ENCODE data around the gene PRPF40A.

PRPF40A gene

DNA sequence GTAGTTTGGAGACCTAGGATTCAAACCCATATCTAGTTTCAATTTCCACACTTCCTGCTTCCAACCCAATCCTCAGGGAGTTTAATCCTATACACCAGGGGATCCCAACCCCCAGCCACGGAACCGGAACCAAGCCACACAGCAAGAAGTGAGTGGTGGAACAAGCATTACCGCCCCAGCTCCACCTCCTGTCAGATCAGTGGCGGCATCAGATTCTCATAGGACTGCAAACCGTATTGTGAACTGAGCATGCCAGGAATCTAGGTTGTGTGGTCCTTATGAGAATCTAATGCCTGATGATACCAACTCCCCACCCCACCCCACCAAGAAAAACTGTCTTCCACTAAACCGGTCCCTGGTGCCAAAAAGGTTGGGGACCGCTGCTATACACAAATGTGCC is 52.5 kb downstream of the PRPF40A start (continued):
- TF ChIP-seq PATZ1 (CRISPR knock-in tag; IDR thresholded peaks at IDR 0.05; ENCODE audit: borderline replicate concordance) = no peak
- no peak for TF ChIP-seq ESRRG (CRISPR knock-in tag; IDR thresholded peaks at IDR 0.05)
- TF ChIP-seq ZFP30 (CRISPR knock-in tag; IDR thresholded peaks at IDR 0.05) = no peak
- TF ChIP-seq ZC3H10 (CRISPR knock-in tag; IDR thresholded peaks at IDR 0.05) = no peak

DNA sequence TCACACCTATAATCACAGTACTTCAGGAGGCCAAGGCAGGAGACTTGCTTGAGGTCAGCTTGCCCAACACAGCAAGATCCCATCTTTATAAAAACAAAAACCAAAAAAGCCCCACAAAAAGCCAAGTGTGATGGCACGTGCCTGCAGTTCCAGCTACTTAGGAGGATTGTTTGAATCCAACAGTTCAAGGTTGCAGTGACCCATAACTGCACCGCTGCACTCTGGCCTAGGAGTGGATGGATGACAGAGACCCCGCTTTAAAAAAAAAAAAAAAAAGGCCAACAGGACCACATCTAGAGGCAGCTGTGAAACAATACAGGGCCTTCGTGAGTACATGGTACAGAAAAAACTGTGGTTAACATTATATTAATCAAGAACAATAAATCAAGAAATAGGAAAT is 56.2 kb downstream of the PRPF40A start:
- TF ChIP-seq RARB (CRISPR knock-in tag; IDR thresholded peaks at IDR 0.05) = no peak
- no peak for TF ChIP-seq ZNF565 (CRISPR knock-in tag; conservative IDR thresholded peaks at IDR 0.05; ENCODE audit: low read depth)
- TF ChIP-seq ESRRG (CRISPR knock-in tag; IDR thresholded peaks at IDR 0.05) = no peak
- no peak for TF ChIP-seq TOX (CRISPR knock-in tag; IDR thresholded peaks at IDR 0.05; ENCODE audit: borderline replicate concordance)
- TF ChIP-seq BACH2 (CRISPR knock-in tag; IDR thresholded peaks at IDR 0.05; ENCODE audit: borderline replicate concordance) = no peak
- TF ChIP-seq ARNTL (CRISPR knock-in tag; IDR thresholded peaks at IDR 0.05; ENCODE audit: borderline replicate concordance, low read depth) = no peak
- no peak for TF ChIP-seq PATZ1 (CRISPR knock-in tag; IDR thresholded peaks at IDR 0.05; ENCODE audit: borderline replicate concordance)
- TF ChIP-seq CSRNP3 (CRISPR knock-in tag; IDR thresholded peaks at IDR 0.05) = no peak
- no peak for ATAC-seq

DNA sequence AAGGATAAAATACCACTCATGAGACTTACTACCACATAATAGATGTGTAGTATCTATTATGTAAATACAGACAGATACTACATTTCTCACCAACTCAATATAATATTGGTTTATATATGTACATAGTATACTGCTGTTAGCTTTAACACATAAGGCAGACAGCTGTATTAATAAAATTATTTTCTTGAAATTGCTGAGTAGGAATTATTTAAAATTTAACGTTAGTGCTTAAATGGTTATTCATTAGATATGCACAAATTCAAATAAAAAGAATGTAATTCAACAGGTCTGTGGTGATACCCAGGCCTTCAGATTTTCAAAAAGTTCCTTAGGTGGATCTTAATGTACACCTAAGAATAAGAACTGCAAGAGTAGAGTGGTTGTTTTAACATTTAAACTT is 59.0 kb downstream of the PRPF40A start:
- ATAC-seq = no peak
- TF ChIP-seq, protein P1, sequence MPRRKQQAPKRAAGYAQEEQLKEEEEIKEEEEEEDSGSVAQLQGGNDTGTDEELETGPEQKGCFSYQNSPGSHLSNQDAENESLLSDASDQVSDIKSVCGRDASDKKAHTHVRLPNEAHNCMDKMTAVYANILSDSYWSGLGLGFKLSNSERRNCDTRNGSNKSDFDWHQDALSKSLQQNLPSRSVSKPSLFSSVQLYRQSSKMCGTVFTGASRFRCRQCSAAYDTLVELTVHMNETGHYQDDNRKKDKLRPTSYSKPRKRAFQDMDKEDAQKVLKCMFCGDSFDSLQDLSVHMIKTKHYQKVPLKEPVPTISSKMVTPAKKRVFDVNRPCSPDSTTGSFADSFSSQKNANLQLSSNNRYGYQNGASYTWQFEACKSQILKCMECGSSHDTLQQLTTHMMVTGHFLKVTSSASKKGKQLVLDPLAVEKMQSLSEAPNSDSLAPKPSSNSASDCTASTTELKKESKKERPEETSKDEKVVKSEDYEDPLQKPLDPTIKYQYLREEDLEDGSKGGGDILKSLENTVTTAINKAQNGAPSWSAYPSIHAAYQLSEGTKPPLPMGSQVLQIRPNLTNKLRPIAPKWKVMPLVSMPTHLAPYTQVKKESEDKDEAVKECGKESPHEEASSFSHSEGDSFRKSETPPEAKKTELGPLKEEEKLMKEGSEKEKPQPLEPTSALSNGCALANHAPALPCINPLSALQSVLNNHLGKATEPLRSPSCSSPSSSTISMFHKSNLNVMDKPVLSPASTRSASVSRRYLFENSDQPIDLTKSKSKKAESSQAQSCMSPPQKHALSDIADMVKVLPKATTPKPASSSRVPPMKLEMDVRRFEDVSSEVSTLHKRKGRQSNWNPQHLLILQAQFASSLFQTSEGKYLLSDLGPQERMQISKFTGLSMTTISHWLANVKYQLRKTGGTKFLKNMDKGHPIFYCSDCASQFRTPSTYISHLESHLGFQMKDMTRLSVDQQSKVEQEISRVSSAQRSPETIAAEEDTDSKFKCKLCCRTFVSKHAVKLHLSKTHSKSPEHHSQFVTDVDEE (CRISPR knock-in tag; IDR thresholded peaks at IDR 0.05) = no peak
- no peak for TF ChIP-seq ISL1 (CRISPR knock-in tag; IDR thresholded peaks at IDR 0.05)
- no peak for TF ChIP-seq OSR1 (CRISPR knock-in tag; IDR thresholded peaks at IDR 0.05)
- TF ChIP-seq ZNF70 (CRISPR knock-in tag; IDR thresholded peaks at IDR 0.05) = no peak
- no peak for TF ChIP-seq ZFP3 (CRISPR knock-in tag; IDR thresholded peaks at IDR 0.05)

DNA sequence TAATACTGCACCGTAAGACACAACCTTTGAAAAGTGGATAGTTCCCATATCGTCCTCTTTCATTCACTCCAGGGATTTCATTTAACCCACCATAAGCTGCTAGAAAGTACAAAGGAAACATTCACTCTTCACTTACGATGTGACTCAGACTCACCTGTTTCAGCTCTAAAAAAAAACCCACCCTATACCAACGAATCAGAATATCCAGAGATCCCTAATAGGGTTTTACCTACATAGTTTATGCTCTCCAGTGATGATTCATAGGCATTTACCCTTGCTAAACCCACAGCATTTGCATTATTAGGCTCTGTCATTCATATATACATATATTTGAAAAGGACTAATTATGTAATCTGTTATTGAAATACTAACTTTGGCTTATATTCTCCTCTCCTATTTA is 60.2 kb downstream of the PRPF40A start:
- no peak for ATAC-seq
- TF ChIP-seq PATZ1 (CRISPR knock-in tag; IDR thresholded peaks at IDR 0.05; ENCODE audit: borderline replicate concordance) = no peak
- TF ChIP-seq, protein P2, sequence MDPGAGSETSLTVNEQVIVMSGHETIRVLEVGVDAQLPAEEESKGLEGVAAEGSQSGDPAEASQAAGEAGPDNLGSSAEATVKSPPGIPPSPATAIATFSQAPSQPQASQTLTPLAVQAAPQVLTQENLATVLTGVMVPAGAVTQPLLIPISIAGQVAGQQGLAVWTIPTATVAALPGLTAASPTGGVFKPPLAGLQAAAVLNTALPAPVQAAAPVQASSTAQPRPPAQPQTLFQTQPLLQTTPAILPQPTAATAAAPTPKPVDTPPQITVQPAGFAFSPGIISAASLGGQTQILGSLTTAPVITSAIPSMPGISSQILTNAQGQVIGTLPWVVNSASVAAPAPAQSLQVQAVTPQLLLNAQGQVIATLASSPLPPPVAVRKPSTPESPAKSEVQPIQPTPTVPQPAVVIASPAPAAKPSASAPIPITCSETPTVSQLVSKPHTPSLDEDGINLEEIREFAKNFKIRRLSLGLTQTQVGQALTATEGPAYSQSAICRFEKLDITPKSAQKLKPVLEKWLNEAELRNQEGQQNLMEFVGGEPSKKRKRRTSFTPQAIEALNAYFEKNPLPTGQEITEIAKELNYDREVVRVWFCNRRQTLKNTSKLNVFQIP (CRISPR knock-in tag; IDR thresholded peaks at IDR 0.05; ENCODE audit: borderline replicate concordance, low read depth) = no peak
- no peak for TF ChIP-seq TOX (CRISPR knock-in tag; IDR thresholded peaks at IDR 0.05; ENCODE audit: borderline replicate concordance)
- TF ChIP-seq CSRNP3 (CRISPR knock-in tag; IDR thresholded peaks at IDR 0.05) = no peak
- no peak for TF ChIP-seq ZC3H10 (CRISPR knock-in tag; IDR thresholded peaks at IDR 0.05)
- TF ChIP-seq ISL1 (CRISPR knock-in tag; IDR thresholded peaks at IDR 0.05) = no peak
- TF ChIP-seq, protein P3, sequence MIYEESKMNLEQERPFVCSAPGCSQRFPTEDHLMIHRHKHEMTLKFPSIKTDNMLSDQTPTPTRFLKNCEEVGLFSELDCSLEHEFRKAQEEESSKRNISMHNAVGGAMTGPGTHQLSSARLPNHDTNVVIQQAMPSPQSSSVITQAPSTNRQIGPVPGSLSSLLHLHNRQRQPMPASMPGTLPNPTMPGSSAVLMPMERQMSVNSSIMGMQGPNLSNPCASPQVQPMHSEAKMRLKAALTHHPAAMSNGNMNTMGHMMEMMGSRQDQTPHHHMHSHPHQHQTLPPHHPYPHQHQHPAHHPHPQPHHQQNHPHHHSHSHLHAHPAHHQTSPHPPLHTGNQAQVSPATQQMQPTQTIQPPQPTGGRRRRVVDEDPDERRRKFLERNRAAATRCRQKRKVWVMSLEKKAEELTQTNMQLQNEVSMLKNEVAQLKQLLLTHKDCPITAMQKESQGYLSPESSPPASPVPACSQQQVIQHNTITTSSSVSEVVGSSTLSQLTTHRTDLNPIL (CRISPR knock-in tag; IDR thresholded peaks at IDR 0.05; ENCODE audit: low read depth) = no peak
